GM13977 (cell line): ENCODE data around the gene SPESP1.

Experiments used
- DNase-seq: peaks from one replicate; pipeline ENCODE4 v3.0.0; 2012; ENCODE audit warnings: low spot score
- in situ Hi-C: fragments of 300-500 bp; cut with MboI; formaldehyde crosslinking; loops from one replicate; pipeline ENCODE4 v1.12.0; 2022; ENCODE audit warnings: low sequenced_read_pairs, low pct_unique_long_range_greater_than_20kb, mixed read lengths, inconsistent platforms; ENCODE audit not compliant: unreplicated experiment
- TF ChIP-seq, protein P1 (sequence below): IDR thresholded peaks from 2 replicates; pipeline ENCODE4 v1.5.1; 2012; ENCODE audit warnings: mild to moderate bottlenecking, control low read depth; ENCODE audit not compliant: insufficient read depth; ENCODE audit errors: extremely low read depth, missing control alignments

SPESP1 gene

GRCh38 chr15:68910816-68911215 lies 19.5 kb upstream of the SPESP1 start:
- in situ Hi-C loops = no loop called here
- TF ChIP-seq, protein P1, sequence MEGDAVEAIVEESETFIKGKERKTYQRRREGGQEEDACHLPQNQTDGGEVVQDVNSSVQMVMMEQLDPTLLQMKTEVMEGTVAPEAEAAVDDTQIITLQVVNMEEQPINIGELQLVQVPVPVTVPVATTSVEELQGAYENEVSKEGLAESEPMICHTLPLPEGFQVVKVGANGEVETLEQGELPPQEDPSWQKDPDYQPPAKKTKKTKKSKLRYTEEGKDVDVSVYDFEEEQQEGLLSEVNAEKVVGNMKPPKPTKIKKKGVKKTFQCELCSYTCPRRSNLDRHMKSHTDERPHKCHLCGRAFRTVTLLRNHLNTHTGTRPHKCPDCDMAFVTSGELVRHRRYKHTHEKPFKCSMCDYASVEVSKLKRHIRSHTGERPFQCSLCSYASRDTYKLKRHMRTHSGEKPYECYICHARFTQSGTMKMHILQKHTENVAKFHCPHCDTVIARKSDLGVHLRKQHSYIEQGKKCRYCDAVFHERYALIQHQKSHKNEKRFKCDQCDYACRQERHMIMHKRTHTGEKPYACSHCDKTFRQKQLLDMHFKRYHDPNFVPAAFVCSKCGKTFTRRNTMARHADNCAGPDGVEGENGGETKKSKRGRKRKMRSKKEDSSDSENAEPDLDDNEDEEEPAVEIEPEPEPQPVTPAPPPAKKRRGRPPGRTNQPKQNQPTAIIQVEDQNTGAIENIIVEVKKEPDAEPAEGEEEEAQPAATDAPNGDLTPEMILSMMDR = no peak
- DNase-seq = no peak

DNA sequence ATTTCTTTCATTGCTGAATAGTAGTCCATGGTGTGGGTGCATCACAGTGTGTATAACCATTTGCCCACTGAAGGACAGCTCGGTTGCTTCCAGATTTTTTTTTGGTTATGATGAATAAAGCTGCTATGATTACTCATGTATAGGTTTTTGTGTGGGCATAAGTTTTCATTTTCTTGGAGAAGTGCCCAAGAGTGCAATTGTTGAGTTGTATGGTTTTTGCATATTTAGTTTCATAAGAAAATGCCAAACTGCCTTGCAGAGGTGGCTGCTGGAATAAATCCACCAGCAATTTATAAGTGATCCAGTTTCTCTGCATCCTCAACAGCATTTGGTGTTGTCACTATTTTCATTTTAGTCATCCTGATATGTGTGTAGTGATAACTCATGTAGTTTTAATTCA lies 8.4 kb upstream of the SPESP1 start:
- in situ Hi-C loops = no loop called here
- TF ChIP-seq, protein P1 = no peak
- DNase-seq = no peak

GRCh38 chr15:68924866-68925560 lies 5.3 kb upstream of the SPESP1 start:
- TF ChIP-seq, protein P1 = peak; percentile 76
- DNase-seq = peak; percentile 73
- in situ Hi-C loops = no loop called here

DNA sequence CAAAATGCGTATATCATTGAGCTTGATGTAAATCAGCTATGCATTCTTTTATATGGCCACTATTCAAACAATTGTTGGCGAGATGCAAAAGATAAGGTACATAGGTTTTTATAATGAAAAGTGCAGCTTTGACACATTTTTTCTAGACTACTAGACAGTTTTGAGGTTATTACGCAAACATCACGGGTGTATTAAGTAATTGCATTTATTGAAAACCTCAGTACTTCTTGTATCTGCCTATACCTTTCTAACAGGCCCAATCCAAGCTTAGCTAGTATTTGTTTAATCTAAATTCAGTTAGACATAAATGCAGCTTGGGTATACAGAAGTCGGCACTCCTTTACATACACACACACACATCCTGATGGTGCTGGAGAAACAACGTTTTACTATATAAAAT lies 2.7 kb downstream of the SPESP1 start:
- TF ChIP-seq, protein P1 = no peak
- DNase-seq = no peak
- in situ Hi-C loops = no loop called here

- DNase-seq = no peak
- TF ChIP-seq, protein P1 = no peak
- in situ Hi-C loops = no loop called here
These were observed 4.0 kb downstream of the SPESP1 start for GRCh38 chr15:68934341-68934740.

GRCh38 chr15:68935400-68935937 lies 5.1 kb downstream of the SPESP1 start:
- no peak for DNase-seq
- in situ Hi-C loops = no loop called here
- TF ChIP-seq, protein P1 = no peak
